ENCODE measurements around the gene SHISAL1.

Gene SHISAL1

DNA sequence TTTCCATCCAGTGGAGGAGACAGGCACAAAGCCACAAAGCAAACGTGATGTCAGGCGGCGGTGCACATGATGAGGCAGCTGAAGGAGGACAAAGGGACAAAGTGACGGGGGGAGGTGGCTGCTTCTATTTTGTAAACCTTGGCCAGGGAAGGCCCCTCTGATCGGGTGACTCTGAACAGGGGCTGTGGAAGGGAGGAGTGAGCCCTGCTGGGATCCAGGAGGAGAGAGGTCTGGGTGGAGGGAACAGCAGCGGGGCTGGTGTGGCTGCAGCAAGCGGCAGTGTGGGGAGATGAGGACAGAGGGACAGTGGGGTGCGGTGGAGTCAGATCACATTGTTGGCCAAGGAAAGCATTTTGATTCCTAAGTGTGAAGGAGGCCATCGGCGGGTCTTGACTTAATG is 36.7 kb downstream of the SHISAL1 start:
- no peak for DNase-seq

DNA sequence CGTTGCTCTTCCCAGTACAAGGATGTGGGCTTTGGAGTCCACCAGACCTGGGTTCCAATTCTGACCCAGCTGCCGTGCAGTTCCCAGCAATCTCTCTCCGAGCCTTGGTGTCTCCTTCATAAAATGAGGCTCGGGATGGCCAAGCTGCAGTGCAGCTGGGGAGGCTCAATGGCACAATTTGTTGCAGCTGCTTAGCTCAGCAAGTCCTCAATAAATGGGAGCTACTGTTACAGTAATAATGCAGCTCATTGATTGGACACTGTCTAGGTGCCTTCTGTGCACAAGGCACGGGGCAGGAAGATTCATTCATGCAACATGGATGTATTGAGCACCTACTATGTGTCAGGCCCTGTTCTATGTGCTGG is 37.1 kb downstream of the SHISAL1 start:
- no peak for DNase-seq

GRCh38 chr22:44274918-44275630 is 37.7 kb downstream of the SHISAL1 start:
- DNase-seq = no peak

- no peak for DNase-seq
Observed at GRCh38 chr22:44273175-44273574, 39.6 kb downstream of the SHISAL1 start.

- DNase-seq = no peak
Observed at GRCh38 chr22:44272401-44272771, 40.4 kb downstream of the SHISAL1 start.

GRCh38 chr22:44271732-44272400 is 40.9 kb downstream of the SHISAL1 start:
- DNase-seq = no peak

DNA sequence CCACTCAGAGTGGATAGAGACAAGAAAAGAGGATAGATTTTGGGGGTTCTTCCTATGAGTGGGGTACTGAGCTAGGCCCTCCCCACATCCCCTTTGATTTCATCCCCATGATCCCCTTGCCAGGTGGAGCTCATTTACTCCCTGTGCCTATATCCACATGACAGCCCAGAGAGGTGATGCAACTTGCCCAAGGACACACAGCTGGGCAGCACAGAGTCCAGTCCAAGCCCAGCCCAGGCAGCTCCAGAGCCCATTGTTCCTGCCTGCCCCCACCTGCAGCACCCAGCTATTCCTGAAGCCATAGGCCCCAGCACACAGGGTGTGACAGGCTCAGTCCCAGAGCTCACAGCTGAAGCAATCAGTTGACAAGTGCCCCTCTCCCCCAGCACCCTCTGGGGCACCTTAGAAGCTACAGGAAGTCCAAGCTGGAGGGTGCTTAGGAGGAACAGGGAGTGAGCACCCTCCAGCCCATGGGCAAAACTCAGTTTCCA is 41.7 kb downstream of the SHISAL1 start:
- no peak for DNase-seq

DNA sequence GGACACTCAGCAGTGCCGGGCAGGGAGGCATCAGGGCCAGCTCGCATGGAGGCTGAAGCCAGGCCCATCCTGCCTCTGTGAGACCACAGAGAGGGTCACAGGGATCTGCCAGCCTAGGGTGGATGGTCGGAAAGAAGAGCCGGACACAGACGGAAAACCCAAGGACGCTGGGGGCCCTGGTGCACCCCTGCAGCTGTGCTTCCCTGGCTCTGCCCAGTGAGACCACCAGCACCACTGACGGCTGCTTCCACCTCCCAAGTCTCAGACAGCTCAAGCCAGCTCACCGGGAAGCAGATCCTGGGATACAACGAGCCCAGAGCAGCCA is 42.2 kb downstream of the SHISAL1 start:
- no peak for DNase-seq

DNA sequence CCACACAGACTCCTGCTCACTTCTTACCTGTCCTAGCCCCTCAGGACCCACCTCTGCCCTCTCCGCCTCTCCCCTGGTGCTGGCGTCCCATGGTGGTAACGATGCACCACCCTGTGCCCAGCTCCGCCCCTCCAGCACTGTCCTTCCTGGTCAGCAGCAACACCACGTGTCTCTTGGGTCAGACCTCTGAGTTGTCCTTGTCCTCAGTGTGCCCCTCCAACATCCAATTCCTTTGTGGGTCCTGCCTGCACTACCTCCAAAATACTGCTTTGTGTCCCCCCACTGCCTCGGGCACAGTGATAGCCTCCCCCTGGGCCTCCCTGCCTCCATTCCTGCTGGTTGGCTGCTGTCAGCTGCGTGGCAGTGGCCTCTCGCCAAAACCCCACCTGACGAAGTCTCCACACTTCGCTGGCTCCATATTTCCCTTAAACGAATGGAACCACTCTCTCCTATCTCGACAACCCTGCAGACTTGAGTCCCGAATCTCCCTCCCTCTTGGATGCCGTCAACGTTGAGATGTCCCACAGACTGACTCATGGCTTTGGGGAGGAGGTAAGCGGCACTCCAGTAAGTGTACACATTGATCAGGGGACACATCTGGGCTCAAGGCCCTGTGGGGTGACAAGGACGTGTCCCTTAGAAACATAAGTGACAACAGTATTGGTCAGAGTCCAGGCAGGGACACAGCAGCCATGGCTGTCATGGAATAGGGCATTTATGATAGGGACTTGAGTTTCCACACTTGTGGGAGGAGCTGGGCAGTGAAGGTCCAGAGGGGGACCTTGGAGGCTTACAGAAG is 42.8 kb downstream of the SHISAL1 start:
- DNase-seq = no peak

DNA sequence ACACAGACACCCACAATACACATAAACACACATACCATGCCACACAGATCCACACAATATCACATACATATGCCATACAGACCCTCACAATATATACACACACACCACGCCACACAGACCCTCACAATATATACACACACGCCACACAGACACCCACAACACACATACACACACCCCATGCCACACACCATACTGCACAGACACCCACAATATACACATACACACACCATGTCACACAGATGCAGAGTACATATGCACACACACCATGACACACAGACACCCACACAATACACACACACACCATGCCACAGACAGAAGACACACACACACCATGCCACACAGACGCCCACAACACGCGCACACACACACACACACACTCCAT is 43.6 kb downstream of the SHISAL1 start:
- no peak for DNase-seq

DNA sequence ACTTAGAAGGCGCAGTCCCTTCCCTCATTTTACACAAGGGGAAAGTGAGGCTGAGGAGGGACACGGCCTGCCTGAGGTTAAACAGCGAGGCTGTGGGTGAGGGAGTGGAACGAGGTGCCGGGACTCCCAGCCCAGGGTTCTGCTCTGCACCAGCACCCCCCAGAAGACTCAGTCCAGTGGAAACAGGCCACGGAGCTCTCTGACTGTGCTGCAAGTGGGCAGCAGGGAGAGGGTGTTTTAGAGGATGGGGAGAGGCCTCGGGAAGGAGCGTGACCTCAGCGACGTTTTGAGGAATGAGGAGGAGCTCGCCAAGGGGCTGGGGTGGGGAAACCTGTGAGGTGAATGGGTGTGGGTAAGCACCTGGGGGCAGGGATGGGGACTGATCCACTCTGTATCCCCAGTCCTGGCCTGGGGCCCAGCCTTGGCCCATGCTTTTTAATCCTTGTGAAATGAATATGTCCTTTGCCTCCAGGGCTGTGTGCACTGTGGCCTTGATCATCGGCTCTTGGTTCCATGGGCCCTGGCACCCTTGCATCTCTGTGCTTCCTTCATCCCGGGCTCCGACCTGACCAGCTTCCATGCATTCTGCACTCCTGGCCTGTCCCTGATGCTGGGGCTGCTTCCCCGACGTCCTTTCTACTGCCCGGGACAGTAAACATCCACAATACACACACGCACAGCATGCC is 44.2 kb downstream of the SHISAL1 start:
- no peak for DNase-seq

GRCh38 chr22:44267856-44268255 is 44.9 kb downstream of the SHISAL1 start:
- no peak for DNase-seq

GRCh38 chr22:44266796-44267760 is 45.7 kb downstream of the SHISAL1 start:
- no peak for DNase-seq

DNA sequence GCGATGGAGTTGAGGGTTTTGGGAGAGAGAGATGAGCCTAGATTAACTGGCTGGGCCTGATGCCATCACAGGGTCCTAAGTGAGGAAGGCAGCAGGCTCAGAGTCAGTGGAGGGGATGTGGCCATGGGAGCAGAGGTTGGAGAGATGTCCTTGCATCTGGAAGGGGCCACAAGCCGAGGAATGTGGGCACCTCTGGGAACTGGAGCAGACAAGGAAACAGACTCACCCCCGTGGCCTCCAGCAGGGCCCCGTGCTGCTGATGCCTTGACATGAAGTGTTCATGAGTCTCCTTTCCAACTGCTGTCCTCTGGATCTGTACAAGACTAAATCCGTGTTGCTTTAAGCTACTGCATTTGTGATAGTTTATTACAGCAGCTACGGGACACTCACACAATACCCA is 49.2 kb downstream of the SHISAL1 start:
- DNase-seq = no peak

DNA sequence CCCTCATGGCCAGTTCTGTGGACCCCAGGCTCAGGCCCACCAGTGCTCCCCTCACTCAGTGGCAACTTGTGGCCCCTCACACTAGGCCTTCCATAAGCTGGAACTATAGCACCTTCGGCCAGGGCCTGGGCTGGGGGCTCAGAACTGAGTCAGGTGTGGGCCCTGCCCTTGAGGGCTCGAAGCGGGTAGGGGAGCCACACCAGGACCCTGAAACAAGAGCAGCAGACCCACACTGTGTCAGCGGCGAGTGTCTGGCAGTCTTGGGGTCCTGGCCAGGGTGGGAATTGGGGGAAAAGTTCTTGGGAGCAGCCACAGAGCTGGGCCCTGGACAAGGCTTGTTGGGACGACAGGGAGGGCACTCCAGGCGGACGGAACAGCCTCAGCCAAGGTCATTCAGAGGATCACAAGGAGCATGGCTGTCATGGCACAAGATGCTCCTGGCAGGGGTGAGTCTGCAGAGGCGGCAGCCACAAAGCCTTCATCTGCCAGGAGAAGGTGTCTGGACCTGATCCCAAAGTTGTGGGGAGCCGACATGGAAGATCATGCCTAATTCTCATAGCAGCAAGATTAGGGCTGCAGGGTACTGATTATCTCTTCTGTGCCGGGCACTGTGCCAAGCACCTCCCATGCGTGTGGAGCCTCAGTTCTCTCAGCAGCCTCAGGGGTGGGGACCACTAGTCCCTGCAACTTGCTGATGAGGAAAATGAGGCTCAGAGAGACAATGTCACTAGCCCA is 50.7 kb downstream of the SHISAL1 start:
- DNase-seq = no peak

DNA sequence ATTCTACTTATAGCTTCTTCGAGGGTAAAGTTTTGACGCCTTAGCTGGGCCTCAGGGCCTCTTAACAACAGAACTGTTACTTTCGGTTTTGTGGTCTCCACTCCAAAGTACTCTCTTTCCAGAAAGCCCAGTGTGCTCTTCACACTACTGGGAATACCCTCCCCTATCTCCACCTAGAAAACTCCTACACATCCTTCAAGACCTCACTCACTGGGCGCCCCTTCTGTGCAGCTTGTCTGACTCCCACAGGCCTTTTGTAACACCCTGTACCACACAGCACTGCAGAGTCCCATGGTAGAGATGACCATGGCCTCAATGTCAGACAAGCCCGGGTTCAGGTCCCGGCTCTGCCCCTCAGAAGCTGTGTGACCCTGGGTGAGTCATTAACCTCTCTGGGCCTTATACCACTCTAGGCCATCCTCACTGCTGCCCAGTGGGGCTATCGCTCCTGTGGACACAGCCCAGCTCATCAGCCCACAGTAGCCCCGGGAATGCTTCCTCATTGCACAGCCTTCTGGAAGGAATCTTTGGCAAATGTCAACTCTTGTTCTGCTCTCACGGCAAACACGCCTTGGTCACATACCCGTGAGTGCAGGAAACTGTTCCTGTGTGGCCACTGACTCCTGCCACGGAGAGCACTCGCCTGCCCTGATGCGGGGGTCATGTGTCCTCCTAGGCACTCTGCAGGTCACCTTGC is 51.4 kb downstream of the SHISAL1 start:
- no peak for DNase-seq

DNA sequence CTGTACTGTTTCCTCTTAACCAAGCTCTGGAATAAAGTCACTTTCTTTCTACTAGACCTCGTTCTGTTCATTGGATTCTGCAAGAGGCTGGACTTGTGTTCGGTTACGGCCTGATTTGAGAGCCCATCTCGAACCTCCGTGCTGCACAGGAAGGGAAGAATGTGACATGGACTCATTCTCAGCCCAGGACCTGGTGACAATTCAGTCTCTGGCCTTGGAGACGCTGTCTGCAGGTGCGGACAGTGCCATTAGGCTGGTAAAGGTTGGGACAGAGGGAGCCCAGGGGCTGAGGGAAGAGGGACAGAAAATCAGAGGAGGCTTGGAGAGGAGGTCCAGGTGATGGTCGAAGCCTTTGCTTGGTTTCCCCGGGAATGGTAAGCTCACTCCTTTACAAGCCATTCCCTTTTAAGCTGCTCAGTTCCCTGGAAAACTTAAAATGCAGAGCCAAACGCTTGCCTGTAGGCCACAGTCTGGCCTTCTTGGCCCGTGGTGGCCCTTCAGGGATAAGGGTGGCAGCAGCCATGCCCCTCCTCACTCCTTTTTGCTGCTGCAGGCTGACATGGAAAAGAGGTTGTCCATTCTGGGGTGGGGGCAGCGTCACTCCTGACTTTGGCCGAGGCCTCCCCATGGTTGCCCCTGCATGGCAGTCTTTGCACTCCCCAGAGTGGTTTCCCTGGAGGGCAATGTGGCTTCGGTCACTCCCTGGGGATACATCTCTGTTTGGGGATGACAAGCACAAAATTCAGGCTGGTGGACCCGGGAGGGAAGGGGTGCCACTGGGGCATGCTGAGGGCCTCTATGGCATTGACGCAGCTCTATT is 52.3 kb downstream of the SHISAL1 start:
- DNase-seq = no peak

GRCh38 chr22:44259366-44260215 is 53.2 kb downstream of the SHISAL1 start:
- no peak for DNase-seq
